Erythroblast (primary cell): ENCODE measurements around the gene NXN.
"Not testable (repeated sequence)": the region's sequence is repeated elsewhere in the genome, so short reads cannot be mapped to it uniquely, and the experiment has no call there.

ENCODE experiments used
- DNase-seq, 2 experiments: peaks; one replicate each; lab custom pipeline; 2025; lab: John Stamatoyannopoulos, UW
- GATA1 ChIP-seq: IDR thresholded peaks from 2 replicates; pipeline ENCODE4 v1.6.1; 2011; ENCODE audit warnings: low read depth, mild to moderate bottlenecking, control low read depth, low read length, moderate library complexity
- POLR2A ChIP-seq: IDR thresholded peaks from 2 replicates; pipeline ENCODE4 v1.6.1; 2011; ENCODE audit warnings: mild to moderate bottlenecking, low read length

Gene NXN

DNA sequence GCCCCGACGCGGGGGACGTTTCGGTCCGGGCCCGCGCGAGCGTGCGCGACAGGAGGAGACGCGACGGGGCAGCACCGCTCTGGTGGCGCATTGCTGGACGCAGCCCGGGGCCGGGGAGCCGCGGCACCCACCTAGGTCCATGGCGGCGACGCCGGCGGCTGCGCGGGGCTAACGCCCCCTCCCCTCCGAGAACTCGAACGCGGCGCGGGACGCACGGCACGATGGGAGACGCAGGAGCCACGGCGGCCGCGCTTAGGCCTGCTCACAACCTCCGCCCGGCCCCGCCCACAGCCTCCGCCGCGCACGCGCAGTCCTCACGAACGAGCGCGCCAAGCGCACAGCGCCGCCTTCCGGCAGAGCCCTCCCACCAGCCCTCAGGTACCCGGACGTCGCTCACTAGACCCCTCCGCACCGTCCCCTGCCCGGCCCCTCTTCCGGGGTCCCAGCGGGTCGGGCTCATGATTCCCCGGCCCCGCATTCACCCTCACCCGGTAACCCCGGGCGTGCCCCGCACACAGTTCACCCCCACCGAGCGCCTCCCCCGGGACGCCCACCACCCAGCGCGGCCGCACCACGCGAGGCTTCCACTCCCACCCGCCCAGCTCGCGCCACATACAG lies 227.5 kb downstream of the NXN start, which contains the start of gene GEMIN4:
Gene GEMIN4 (minus strand): TSS at position 263 of the 618 bp plus-strand sequence. CDS start 122 bp downstream, at position 141.
- peak; percentile 93 to 96 for DNase-seq
- TF ChIP-seq POLR2A (peak; percentile 81), GATA1 (no peak)

DNA sequence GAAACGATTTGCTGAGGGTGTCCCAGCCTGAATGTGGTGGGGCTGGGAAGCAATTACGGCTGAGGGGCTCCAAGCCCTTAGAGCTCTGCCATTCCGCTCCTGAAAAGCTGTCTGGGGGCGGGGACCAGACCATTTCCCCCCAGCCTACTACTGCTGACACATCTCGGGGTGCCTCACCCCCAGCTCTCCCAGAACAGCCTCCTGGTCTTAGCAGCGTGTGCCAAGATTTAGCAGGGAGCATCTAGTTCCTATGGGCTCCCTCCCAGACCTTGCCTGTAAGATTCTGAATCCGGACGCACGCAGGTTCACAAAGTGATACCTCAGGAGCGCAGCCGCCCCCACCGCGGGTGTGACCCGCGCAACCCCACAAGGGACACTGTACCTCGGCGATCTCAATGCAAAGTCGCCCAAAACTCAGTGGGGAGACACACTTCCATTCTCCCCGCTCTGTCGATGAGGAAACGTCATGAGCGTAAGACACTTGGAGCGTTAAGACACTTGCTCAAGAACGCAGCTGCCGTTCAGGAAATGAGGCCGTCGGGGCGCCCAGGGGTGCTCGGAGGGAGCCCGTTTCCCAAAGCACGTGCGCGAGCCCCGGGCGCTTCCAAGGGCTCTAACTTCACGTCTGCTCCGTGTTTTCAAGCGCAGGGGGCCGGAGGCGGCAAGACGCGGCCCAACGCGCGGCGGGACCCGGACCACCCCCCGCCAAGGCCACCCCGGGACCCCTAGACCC lies 228.1 kb downstream of the NXN start:
- peak; percentile 71 to 72 for DNase-seq
- no peak for TF ChIP-seq GATA1
- no peak for TF ChIP-seq POLR2A

DNA sequence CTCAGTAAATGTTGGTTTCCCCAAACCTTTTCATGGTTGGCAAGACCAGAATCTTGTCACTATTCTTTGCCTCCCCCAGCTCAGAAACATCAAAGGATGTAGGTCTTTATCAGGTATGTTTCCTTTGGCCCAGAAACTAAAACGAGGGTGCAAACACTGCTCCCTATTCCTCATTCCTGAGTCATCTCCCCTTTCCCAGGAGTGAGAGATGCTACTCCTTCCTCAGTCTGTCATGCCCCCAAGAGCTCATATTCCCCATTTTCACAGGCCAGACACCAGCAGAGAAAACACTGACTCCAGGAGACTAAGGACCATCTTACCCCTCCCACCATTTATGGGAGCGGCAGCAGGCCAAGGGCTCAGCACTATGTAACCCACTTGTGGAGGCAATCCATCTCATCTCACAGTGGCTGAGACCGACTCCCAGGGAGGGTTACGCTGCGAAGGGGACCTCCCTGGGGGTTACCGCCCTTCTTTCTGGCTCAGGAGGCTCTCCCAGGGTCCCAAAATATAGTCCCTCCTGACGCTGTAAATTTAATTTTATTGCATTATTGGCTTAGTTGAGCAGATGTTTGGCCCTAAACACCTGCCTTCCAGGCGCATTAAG lies 229.0 kb downstream of the NXN start:
- no peak for TF ChIP-seq GATA1
- TF ChIP-seq POLR2A = no peak
- peak in 1 of 2 experiments; percentile 29 for DNase-seq

DNA sequence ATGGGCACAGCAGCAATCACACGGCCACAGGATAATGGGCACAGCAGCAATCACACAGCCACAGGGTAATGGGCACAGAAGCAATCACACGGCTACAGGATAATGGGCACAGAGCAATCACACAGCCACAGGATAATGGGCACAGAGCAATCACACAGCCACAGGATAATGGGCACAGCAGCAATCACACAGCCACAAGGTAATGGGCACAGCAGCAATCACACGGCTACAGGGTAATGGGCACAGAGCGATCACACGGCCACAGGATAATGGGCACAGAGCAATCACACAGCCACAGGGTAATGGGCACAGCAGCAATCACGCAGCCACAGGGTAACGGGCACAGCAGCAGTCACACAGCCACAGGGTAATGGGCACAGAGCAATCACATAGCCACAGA lies 230.2 kb downstream of the NXN start:
- not testable (repeated sequence) for DNase-seq
